HCT116 (cell line): ENCODE data around the gene ABCC8. TPM values are rescaled to one million over a fixed set of nuclear protein-coding genes. Genes with fewer than 3 reads are reported as not detected.

ENCODE experiments used
- ATAC-seq: fragments of 200-7000 bp; cut with Tn5 transposase; 2 replicates; pipeline ENCODE4 v1.9.1; 2020; ENCODE audit warnings: mild to moderate bottlenecking, moderate library complexity
- BruUV-seq: library from RNA; stranded (reverse); fragments of 400-500 nt; replicated peaks from 2 replicates; lab custom pipeline; 2021; lab: Mats Ljungman, UMichigan
- CTCF ChIA-PET: fragments of 300-600 bp; sonication (Branson Sonifier 250); formaldehyde crosslinking; loops from one replicate; lab custom pipeline; 2021; ENCODE audit warnings: antibody characterized with exemption; lab: Charles Lee
- POLR2A ChIA-PET: fragments of 300-600, 350-600 bp; sonication (Branson Sonifier 250); formaldehyde crosslinking; loops from one replicate; lab custom pipeline; 2021; ENCODE audit warnings: antibody characterized with exemption; lab: Charles Lee
- RAD21 ChIA-PET, 2 experiments: fragments of 300-600 bp; sonication (Branson Sonifier 250); formaldehyde crosslinking; loops; one replicate each; lab custom pipeline; 2023; ENCODE audit warnings: low total read pairs in 2 of 2; ENCODE audit not compliant: uncharacterized antibody in 2 of 2, unreplicated experiment in 2 of 2, low non-redundant PET in 1 of 2; lab: Charles Lee
- DNase-seq: peaks from one replicate; pipeline ENCODE4 v3.0.0-alpha.2; 2010; ENCODE audit warnings: low read depth, low spot score
- H2AFZ ChIP-seq: fragments of 200-600 bp; shearing (Covaris generic), sonication (generic); 2 replicates; pipeline ENCODE4 v1.6.1; 2017; ENCODE audit warnings: low read depth, mixed run types, mixed read lengths, antibody characterized with exemption, low read length; ENCODE audit not compliant: poor library complexity, severe bottlenecking
- H3K27ac ChIP-seq: 2 replicates; pipeline ENCODE4 v1.5.1; 2012; ENCODE audit warnings: low read depth, low read length
- H3K27me3 ChIP-seq: fragments of 200-600 bp; sonication (generic); 2 replicates; pipeline ENCODE4 v1.6.1; 2016; ENCODE audit warnings: mixed run types, low read length, mixed read lengths; ENCODE audit not compliant: insufficient read depth
- H3K36me3 ChIP-seq, 2 experiments: fragments of 200-500 bp in 1 of 2; fragments of 200-600 bp in 1 of 2; sonication (Bioruptor generic) in 1 of 2; sonication (generic) in 1 of 2; 2 replicates each; pipeline versions ENCODE4 v1.5.1 to v1.6.1; 2014 to 2016; ENCODE audit warnings: low read length in 2 of 2, inconsistent platforms in 1 of 2, mixed read lengths in 1 of 2, mixed run types in 1 of 2; ENCODE audit not compliant: insufficient read depth in 2 of 2, control insufficient read depth in 1 of 2
- H3K4me1 ChIP-seq, 2 experiments: fragments of 200-600 bp in 1 of 2; sonication (generic) in 1 of 2; 2 replicates each; pipeline versions ENCODE4 v1.5.1 to v1.6.1; 2012 to 2017; ENCODE audit warnings: low read length in 2 of 2, inconsistent platforms in 1 of 2, mild to moderate bottlenecking in 1 of 2, mixed read lengths in 1 of 2, mixed run types in 1 of 2, moderate library complexity in 1 of 2; ENCODE audit not compliant: insufficient read depth in 2 of 2, control insufficient read depth in 1 of 2
- H3K4me2 ChIP-seq: fragments of 200-600 bp; sonication (generic); 2 replicates; pipeline ENCODE4 v1.6.1; 2017; ENCODE audit warnings: mixed run types, low read length, mixed read lengths
- H3K4me3 ChIP-seq, 2 experiments: fragments of 200-600 bp in 1 of 2; sonication (generic) in 1 of 2; replicated peaks in 1 of 2; 2 replicates each; pipeline ENCODE4 v1.5.1; 2011 to 2016; ENCODE audit warnings: low read length in 2 of 2, control low read depth in 1 of 2, low read depth in 1 of 2, mild to moderate bottlenecking in 1 of 2, mixed read lengths in 1 of 2, mixed run types in 1 of 2
- H3K79me2 ChIP-seq: fragments of 200-600 bp; sonication (generic); 2 replicates; pipeline ENCODE4 v1.6.1; 2017; ENCODE audit warnings: mild to moderate bottlenecking, mixed run types, low read length, moderate library complexity, mixed read lengths; ENCODE audit not compliant: insufficient read depth
- H3K9ac ChIP-seq: fragments of 200-600 bp; sonication (generic); 2 replicates; pipeline ENCODE4 v1.6.1; 2016; ENCODE audit warnings: low read length, mixed read lengths
- H3K9me2 ChIP-seq: fragments of 200-600 bp; sonication (generic), shearing (Covaris generic); 2 replicates; pipeline ENCODE4 v1.6.1; 2017; ENCODE audit warnings: mixed run types, mild to moderate bottlenecking, moderate library complexity; ENCODE audit not compliant: insufficient read depth
- H3K9me3 ChIP-seq, 2 experiments: fragments of 200-500 bp in 1 of 2; fragments of 200-600 bp in 1 of 2; sonication (Bioruptor generic) in 1 of 2; sonication (generic) in 1 of 2; 2 replicates each; pipeline ENCODE4 v1.6.1; 2014 to 2017; ENCODE audit warnings: low read length in 2 of 2, mixed read lengths in 2 of 2, inconsistent platforms in 1 of 2, low read depth in 1 of 2, mild to moderate bottlenecking in 1 of 2, mixed run types in 1 of 2, moderate library complexity in 1 of 2; ENCODE audit not compliant: control insufficient read depth in 1 of 2, insufficient read depth in 1 of 2
- H4K20me1 ChIP-seq: fragments of 200-600 bp; sonication (generic), shearing (Covaris generic); 2 replicates; pipeline ENCODE4 v1.6.1; 2017; ENCODE audit warnings: mixed run types, mild to moderate bottlenecking, moderate library complexity; ENCODE audit not compliant: insufficient read depth
- CBX3 ChIP-seq: IDR thresholded peaks from 2 replicates; pipeline ENCODE4 v1.6.1; 2012; ENCODE audit warnings: low read depth
- EZH2phosphoT487 ChIP-seq: fragments of 200-600 bp; IDR thresholded peaks from 2 replicates; pipeline ENCODE4 v1.6.1; 2018; ENCODE audit warnings: antibody characterized with exemption, borderline replicate concordance
- POLR2A ChIP-seq: IDR thresholded peaks from 2 replicates; pipeline ENCODE4 v1.7.0; 2011; ENCODE audit warnings: borderline replicate concordance; ENCODE audit not compliant: insufficient read depth, insufficient read length; ENCODE audit errors: extremely low read depth
- RAD21 ChIP-seq: IDR thresholded peaks from 2 replicates; pipeline ENCODE4 v1.6.1; 2012; ENCODE audit warnings: low read depth, mild to moderate bottlenecking
- SRF ChIP-seq: IDR thresholded peaks from 2 replicates; pipeline ENCODE4 v1.6.1; 2012; ENCODE audit warnings: low read depth
- ZNF274 ChIP-seq: fragments of 200-500 bp; sonication (Bioruptor generic); IDR thresholded peaks from 2 replicates; pipeline ENCODE4 v1.6.1; 2014; ENCODE audit warnings: mild to moderate bottlenecking, low read depth, low read length, inconsistent platforms
- intact Hi-C: fragments of 100-400 bp; cut with micrococcal nuclease; formaldehyde crosslinking; loops from 2 replicates; pipeline ENCODE4 v1.10.0; 2022
- total RNA-seq: library from RNA; stranded (reverse); gene quantifications from one replicate; pipeline ENCODE4 v1.2.1, GENCODE V29; 2021; ENCODE audit not compliant: unreplicated experiment
- TF ChIP-seq, protein P1 (sequence below), 3 experiments: fragments of 200-600 bp in 1 of 3; sonication (generic) in 1 of 3; IDR thresholded peaks in 2 of 3; conservative IDR thresholded peaks in 1 of 3; 2 replicates each; pipeline ENCODE4 v1.5.1; 2012 to 2017; ENCODE audit warnings: low read depth in 2 of 3, low read length in 2 of 3, antibody characterized with exemption in 1 of 3, borderline replicate concordance in 1 of 3, control low read depth in 1 of 3, mild to moderate bottlenecking in 1 of 3, mixed read lengths in 1 of 3, mixed run types in 1 of 3, moderate library complexity in 1 of 3; ENCODE audit not compliant: insufficient read depth in 1 of 3
- TF ChIP-seq, protein P2 (sequence below): IDR thresholded peaks from 2 replicates; pipeline ENCODE4 v1.6.1; 2012; ENCODE audit warnings: low read depth
- TF ChIP-seq, protein P3 (sequence below): IDR thresholded peaks from 2 replicates; pipeline ENCODE4 v1.6.1; 2012

ABCC8 gene
- total RNA-seq, 1 experiment from 2014 or later = 0.39 TPM

DNA sequence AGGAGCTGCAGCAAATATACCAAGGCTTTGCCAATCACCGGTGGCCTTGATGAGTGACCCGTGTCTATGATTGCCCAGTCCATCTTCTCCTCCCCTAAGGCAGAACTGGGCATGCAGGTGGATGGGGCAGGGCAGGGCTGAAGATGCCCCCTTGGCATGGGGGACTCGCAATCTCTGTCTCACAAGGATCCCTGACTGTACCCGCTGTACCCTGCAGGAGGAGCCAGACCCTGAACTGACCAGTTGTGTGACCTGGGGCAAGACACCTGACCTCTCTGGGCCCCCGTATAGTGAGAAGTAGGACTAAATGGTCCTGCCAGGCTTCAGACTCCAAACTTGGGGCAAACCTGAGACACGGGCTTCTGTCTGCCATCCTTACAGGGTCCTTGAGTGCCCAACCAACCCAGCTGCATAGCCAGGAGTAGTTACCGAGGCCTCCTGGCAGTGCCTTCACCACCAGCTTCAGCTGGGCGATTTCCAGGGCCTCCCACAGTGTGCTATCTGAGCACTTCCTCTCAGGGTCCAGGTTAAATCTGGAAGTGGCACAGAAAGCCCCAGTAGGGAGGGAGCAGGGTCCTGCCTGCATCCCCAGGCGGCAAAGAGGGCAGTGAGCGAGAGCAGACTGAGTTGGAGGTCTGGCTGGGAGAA, 81.8 kb downstream of the ABCC8 start:
- H3K9me2 ChIP-seq = no peaks in the 10 kb centered on the region
- H3K27me3 ChIP-seq = no peaks in the 10 kb centered on the region
- no TSS peak for BruUV-seq
- POLR2A ChIA-PET = no interaction called here
- TF ChIP-seq, protein P1, sequence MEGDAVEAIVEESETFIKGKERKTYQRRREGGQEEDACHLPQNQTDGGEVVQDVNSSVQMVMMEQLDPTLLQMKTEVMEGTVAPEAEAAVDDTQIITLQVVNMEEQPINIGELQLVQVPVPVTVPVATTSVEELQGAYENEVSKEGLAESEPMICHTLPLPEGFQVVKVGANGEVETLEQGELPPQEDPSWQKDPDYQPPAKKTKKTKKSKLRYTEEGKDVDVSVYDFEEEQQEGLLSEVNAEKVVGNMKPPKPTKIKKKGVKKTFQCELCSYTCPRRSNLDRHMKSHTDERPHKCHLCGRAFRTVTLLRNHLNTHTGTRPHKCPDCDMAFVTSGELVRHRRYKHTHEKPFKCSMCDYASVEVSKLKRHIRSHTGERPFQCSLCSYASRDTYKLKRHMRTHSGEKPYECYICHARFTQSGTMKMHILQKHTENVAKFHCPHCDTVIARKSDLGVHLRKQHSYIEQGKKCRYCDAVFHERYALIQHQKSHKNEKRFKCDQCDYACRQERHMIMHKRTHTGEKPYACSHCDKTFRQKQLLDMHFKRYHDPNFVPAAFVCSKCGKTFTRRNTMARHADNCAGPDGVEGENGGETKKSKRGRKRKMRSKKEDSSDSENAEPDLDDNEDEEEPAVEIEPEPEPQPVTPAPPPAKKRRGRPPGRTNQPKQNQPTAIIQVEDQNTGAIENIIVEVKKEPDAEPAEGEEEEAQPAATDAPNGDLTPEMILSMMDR (IDR thresholded peaks at IDR 0.05 in 2 of 3, conservative IDR thresholded peaks at IDR 0.05 in 1 of 3; ENCODE audit: borderline replicate concordance in 1 of 3, insufficient read depth in 1 of 3, low read depth in 2 of 3, low read length in 2 of 3) = 0 out of 6 replicates have a peak, but pooled peaks of 1 of the 3 experiments have one; percentile 20
- TF ChIP-seq POLR2A = no peak
- TF ChIP-seq, all 23 proteins: peak for 1
- H3K4me1 ChIP-seq = peaks cover 3 to 11% of the 10 kb centered on the region in 2 experiments; a peak in 3 of 4 replicates
- ATAC-seq (no peak), DNase-seq (no peak)
- no peak overlapping the region for H2AFZ ChIP-seq
- H3K79me2 ChIP-seq = no peaks in the 10 kb centered on the region
- no peaks in the 10 kb centered on the region for H3K9me3 ChIP-seq
- ChIA-PET RAD21 (no interaction called here), CTCF (no interaction called here)
- no peaks in the 10 kb centered on the region for H4K20me1 ChIP-seq
- no peak overlapping the region for H3K4me3 ChIP-seq
- H3K27ac ChIP-seq = no peak overlapping the region
- no peak overlapping the region for H3K4me2 ChIP-seq
- intact Hi-C loops = no loop called here
- H3K36me3 ChIP-seq = no peaks in the 10 kb centered on the region
- H3K9ac ChIP-seq = no peak overlapping the region

DNA sequence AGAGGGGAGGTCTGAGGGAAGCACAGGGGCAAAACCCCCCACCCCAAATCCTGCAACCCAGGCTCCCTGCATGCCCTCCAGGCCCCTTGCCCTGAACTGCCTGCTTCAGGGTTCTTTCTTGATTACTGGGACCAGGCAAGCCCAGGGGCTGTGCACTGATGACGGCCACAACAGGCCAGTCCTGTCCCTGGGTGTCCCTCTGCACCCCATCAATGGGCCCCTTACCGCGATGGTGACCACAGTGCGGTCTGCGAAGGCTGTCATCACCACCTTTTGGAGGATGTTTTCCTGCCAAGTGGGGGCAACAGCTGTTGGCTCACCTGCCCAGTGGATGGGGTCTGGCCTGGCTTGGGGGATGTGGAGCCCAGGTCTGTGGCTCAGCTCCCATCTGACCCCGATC, 83.2 kb downstream of the ABCC8 start:
- Histone ChIP-seq H3K9me3 (no peaks in the 10 kb centered on the region), H3K9ac (no peak overlapping the region), H2AFZ (no peak overlapping the region), H3K79me2 (no peaks in the 10 kb centered on the region), H3K9me2 (no peaks in the 10 kb centered on the region), H3K4me3 (no peak overlapping the region), H3K27ac (no peak overlapping the region), H3K36me3 (no peaks in the 10 kb centered on the region), H3K4me2 (no peak overlapping the region), H3K27me3 (no peaks in the 10 kb centered on the region), H4K20me1 (no peaks in the 10 kb centered on the region), H3K4me1 (peaks cover 0 to 11% of the 10 kb centered on the region in 2 experiments; a peak in 3 of 4 replicates)
- intact Hi-C loops = no loop called here
- ChIA-PET CTCF (interaction anchor here (1.1 kb wide), 1 partner anchor 135 kb away, joined by 3 read pairs; no protein-coding TSS in a partner anchor), RAD21 (no interaction called here), POLR2A (no interaction called here)
- ATAC-seq (no peak), DNase-seq (no peak)
- BruUV-seq = no TSS peak
- TF ChIP-seq, protein P2, sequence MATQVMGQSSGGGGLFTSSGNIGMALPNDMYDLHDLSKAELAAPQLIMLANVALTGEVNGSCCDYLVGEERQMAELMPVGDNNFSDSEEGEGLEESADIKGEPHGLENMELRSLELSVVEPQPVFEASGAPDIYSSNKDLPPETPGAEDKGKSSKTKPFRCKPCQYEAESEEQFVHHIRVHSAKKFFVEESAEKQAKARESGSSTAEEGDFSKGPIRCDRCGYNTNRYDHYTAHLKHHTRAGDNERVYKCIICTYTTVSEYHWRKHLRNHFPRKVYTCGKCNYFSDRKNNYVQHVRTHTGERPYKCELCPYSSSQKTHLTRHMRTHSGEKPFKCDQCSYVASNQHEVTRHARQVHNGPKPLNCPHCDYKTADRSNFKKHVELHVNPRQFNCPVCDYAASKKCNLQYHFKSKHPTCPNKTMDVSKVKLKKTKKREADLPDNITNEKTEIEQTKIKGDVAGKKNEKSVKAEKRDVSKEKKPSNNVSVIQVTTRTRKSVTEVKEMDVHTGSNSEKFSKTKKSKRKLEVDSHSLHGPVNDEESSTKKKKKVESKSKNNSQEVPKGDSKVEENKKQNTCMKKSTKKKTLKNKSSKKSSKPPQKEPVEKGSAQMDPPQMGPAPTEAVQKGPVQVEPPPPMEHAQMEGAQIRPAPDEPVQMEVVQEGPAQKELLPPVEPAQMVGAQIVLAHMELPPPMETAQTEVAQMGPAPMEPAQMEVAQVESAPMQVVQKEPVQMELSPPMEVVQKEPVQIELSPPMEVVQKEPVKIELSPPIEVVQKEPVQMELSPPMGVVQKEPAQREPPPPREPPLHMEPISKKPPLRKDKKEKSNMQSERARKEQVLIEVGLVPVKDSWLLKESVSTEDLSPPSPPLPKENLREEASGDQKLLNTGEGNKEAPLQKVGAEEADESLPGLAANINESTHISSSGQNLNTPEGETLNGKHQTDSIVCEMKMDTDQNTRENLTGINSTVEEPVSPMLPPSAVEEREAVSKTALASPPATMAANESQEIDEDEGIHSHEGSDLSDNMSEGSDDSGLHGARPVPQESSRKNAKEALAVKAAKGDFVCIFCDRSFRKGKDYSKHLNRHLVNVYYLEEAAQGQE = no peak
- TF ChIP-seq CBX3 = no peak
- TF ChIP-seq, protein P3, sequence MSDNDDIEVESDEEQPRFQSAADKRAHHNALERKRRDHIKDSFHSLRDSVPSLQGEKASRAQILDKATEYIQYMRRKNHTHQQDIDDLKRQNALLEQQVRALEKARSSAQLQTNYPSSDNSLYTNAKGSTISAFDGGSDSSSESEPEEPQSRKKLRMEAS = no peak
- TF ChIP-seq, protein P1 (IDR thresholded peaks at IDR 0.05 in 2 of 3, conservative IDR thresholded peaks at IDR 0.05 in 1 of 3; ENCODE audit: borderline replicate concordance in 1 of 3, insufficient read depth in 1 of 3, low read depth in 2 of 3, low read length in 2 of 3) = no peak
- no peak for TF ChIP-seq RAD21
- no peak for TF ChIP-seq ZNF274
- no peak for TF ChIP-seq EZH2phosphoT487
- no peak for TF ChIP-seq SRF
- no peak for TF ChIP-seq POLR2A
